Activated T-helper 17 cell treated with anti-CD3 and anti-CD28 coated beads, Interleukin-2, amount 50 U/mL, for 72 hours (primary cell): ENCODE results near the gene NELL1. TPM values are rescaled to one million over a fixed set of nuclear protein-coding genes. Genes with fewer than 3 reads are reported as not detected.

Experiments
- ATAC-seq: fragments of 150-1000 bp; cut with Tn5 transposase; replicated peaks from 2 replicates; pipeline ENCODE4 v1.10.0; 2021; ENCODE audit warnings: mild to moderate bottlenecking, moderate library complexity
- H3K27ac Mint-ChIP-seq: one replicate; pipeline ENCODE4 v1.8.0; 2022; ENCODE audit warnings: mixed read lengths
- H3K27me3 Mint-ChIP-seq: one replicate; pipeline ENCODE4 v1.8.0; 2022; ENCODE audit warnings: mixed read lengths
- H3K36me3 Mint-ChIP-seq: one replicate; pipeline ENCODE4 v1.8.0; 2022; ENCODE audit warnings: low read depth, mild to moderate bottlenecking, mixed read lengths
- H3K4me1 Mint-ChIP-seq: one replicate; pipeline ENCODE4 v1.8.0; 2022; ENCODE audit warnings: mixed read lengths
- H3K4me3 Mint-ChIP-seq: one replicate; pipeline ENCODE4 v1.8.0; 2022; ENCODE audit warnings: mild to moderate bottlenecking, mixed read lengths
- H3K9me3 Mint-ChIP-seq: one replicate; pipeline ENCODE4 v1.8.0; 2022; ENCODE audit warnings: mixed read lengths
- total RNA-seq, 2 donors: library from RNA; stranded (reverse); gene quantifications; one replicate each; pipeline ENCODE4 v1.2.3, GENCODE V29; 2022

Gene NELL1
- total RNA-seq, 2 donors from 2014 or later: not detected

- Mint-ChIP-seq H3K4me1 (no peaks in the 10 kb centered on the region), H3K27me3 (no peaks in the 10 kb centered on the region), H3K36me3 (no peaks in the 10 kb centered on the region), H3K27ac (no peak overlapping the region), H3K9me3 (no peaks in the 10 kb centered on the region), H3K4me3 (no peak overlapping the region)
- ATAC-seq: no peak
Measured at GRCh38 chr11:21612326-21612725, 942.9 kb downstream of the NELL1 start.

GRCh38 chr11:21614961-21615360 lies 945.6 kb downstream of the NELL1 start:
- Mint-ChIP-seq H3K27ac (no peak overlapping the region), H3K9me3 (peaks cover 4% of the 10 kb centered on the region), H3K36me3 (no peaks in the 10 kb centered on the region), H3K4me3 (no peak overlapping the region), H3K4me1 (no peaks in the 10 kb centered on the region), H3K27me3 (no peaks in the 10 kb centered on the region)
- no peak for ATAC-seq

- Mint-ChIP-seq H3K27me3 (no peaks in the 10 kb centered on the region), H3K9me3 (peaks cover 11% of the 10 kb centered on the region), H3K27ac (no peak overlapping the region), H3K36me3 (no peaks in the 10 kb centered on the region), H3K4me1 (no peaks in the 10 kb centered on the region), H3K4me3 (no peak overlapping the region)
- ATAC-seq: no peak
Measured at GRCh38 chr11:21615955-21616371, 946.6 kb downstream of the NELL1 start.

GRCh38 chr11:21622566-21622965 lies 953.2 kb downstream of the NELL1 start:
- H3K4me3 Mint-ChIP-seq: no peak overlapping the region
- H3K36me3 Mint-ChIP-seq: no peaks in the 10 kb centered on the region
- no peak for ATAC-seq
- H3K9me3 Mint-ChIP-seq: peaks cover 21% of the 10 kb centered on the region
- no peaks in the 10 kb centered on the region for H3K4me1 Mint-ChIP-seq
- no peaks in the 10 kb centered on the region for H3K27me3 Mint-ChIP-seq
- H3K27ac Mint-ChIP-seq: no peak overlapping the region

GRCh38 chr11:21622995-21623394 lies 953.6 kb downstream of the NELL1 start:
- no peak overlapping the region for H3K4me3 Mint-ChIP-seq
- H3K27ac Mint-ChIP-seq: no peak overlapping the region
- no peaks in the 10 kb centered on the region for H3K36me3 Mint-ChIP-seq
- ATAC-seq: no peak
- H3K27me3 Mint-ChIP-seq: no peaks in the 10 kb centered on the region
- H3K9me3 Mint-ChIP-seq: peaks cover 21% of the 10 kb centered on the region
- H3K4me1 Mint-ChIP-seq: no peaks in the 10 kb centered on the region

Other genes with a start within 250 kb of the NELL1 start
- gene SLC6A5, start 70.0 kb upstream of the NELL1 start, total RNA-seq: not detected